GM13976 (cell line): Measurements from ENCODE around the gene CLNK.
A peak's percentile ranks its signal among the peaks of the same experiment; 100 is the strongest.

Source experiments
- DNase-seq: peaks from one replicate; pipeline ENCODE4 v3.0.0; 2012; ENCODE audit warnings: low spot score
- CTCF ChIP-seq: IDR thresholded peaks from 2 replicates; pipeline ENCODE4 v1.5.1; 2012; ENCODE audit warnings: borderline replicate concordance, mild to moderate bottlenecking; ENCODE audit not compliant: insufficient read depth; ENCODE audit errors: extremely low read depth, missing control alignments, control extremely low read depth
- in situ Hi-C: fragments of 300-500 bp; cut with MboI; formaldehyde crosslinking; loops from one replicate; pipeline ENCODE4 v1.12.0; 2022; ENCODE audit warnings: low sequenced_read_pairs, mixed read lengths, inconsistent platforms; ENCODE audit not compliant: unreplicated experiment

CLNK gene

GRCh38 chr4:10661047-10661446 is 23.5 kb downstream of the CLNK start:
- DNase-seq: no peak
- in situ Hi-C loops: no loop called here
- TF ChIP-seq CTCF: no peak

GRCh38 chr4:10659251-10659650 is 25.3 kb downstream of the CLNK start:
- in situ Hi-C loops: no loop called here
- no peak for DNase-seq
- TF ChIP-seq CTCF: no peak

GRCh38 chr4:10656988-10657387 is 27.6 kb downstream of the CLNK start:
- TF ChIP-seq CTCF: no peak
- DNase-seq: no peak
- in situ Hi-C loops: no loop called here

GRCh38 chr4:10656420-10656819 is 28.1 kb downstream of the CLNK start:
- TF ChIP-seq CTCF: no peak
- in situ Hi-C loops: no loop called here
- DNase-seq: no peak

GRCh38 chr4:10655968-10656367 is 28.6 kb downstream of the CLNK start:
- no peak for TF ChIP-seq CTCF
- in situ Hi-C loops: no loop called here
- peak; percentile 16 for DNase-seq

GRCh38 chr4:10648479-10648878 is 36.1 kb downstream of the CLNK start:
- in situ Hi-C loops: no loop called here
- no peak for DNase-seq
- TF ChIP-seq CTCF: no peak

GRCh38 chr4:10647846-10648245 is 36.7 kb downstream of the CLNK start:
- TF ChIP-seq CTCF: no peak

More at GRCh38 chr4:10647846-10648245, 36.7 kb downstream of the CLNK start:
- in situ Hi-C loops: no loop called here
- DNase-seq: no peak
